Naive thymus-derived CD8-positive, alpha-beta T cell (primary cell): Measurements from ENCODE around the gene NBR1. TPM values are rescaled to one million over a fixed set of nuclear protein-coding genes. Genes with fewer than 3 reads are reported as not detected.
"Not testable (repeated sequence)": the region's sequence is repeated elsewhere in the genome, so short reads cannot be mapped to it uniquely, and the experiment has no call there.

Experiments
- ATAC-seq, 2 donors: fragments of 150-1000 bp; cut with Tn5 transposase in 1 of 2; sonication (Bioruptor Pico), chemical (Tn5 transposase) in 1 of 2; 1 replicate in 1 of 2; 2 replicates in 1 of 2; pipeline ENCODE4 v1.10.0; 2021; ENCODE audit warnings: mild to moderate bottlenecking in 2 of 2, moderate library complexity in 2 of 2
- POLR2A ChIA-PET: fragments of 350-600 bp; sonication (Branson Sonifier 250); formaldehyde crosslinking; loops from one replicate; lab custom pipeline; 2021; ENCODE audit warnings: antibody characterized with exemption; lab: Charles Lee
- DNase-seq, 10 donors: peaks; one replicate each; pipeline versions ENCODE4 v3.0.0 to v3.0.0-alpha.2; 2020 to 2022
- H3K27ac Mint-ChIP-seq, 10 donors: one replicate each; pipeline ENCODE4 v1.8.0; 2020 to 2022; ENCODE audit warnings: mild to moderate bottlenecking in 10 of 10, mixed read lengths in 10 of 10, moderate library complexity in 4 of 10, inconsistent platforms in 1 of 10
- H3K27me3 Mint-ChIP-seq, 5 donors: one replicate each; pipeline ENCODE4 v1.8.0; 2021 to 2022; ENCODE audit warnings: mixed read lengths in 5 of 5
- H3K36me3 Mint-ChIP-seq, 3 donors: one replicate each; pipeline ENCODE4 v1.8.0; 2020 to 2022; ENCODE audit warnings: mixed read lengths in 3 of 3, mild to moderate bottlenecking in 2 of 3, inconsistent platforms in 1 of 3
- H3K4me1 Mint-ChIP-seq, 4 donors: one replicate each; pipeline ENCODE4 v1.8.0; 2021 to 2022; ENCODE audit warnings: mixed read lengths in 4 of 4
- H3K4me3 Mint-ChIP-seq, 10 donors: one replicate each; pipeline ENCODE4 v1.8.0; 2020 to 2022; ENCODE audit warnings: mild to moderate bottlenecking in 10 of 10, mixed read lengths in 10 of 10, moderate library complexity in 6 of 10, inconsistent platforms in 1 of 10
- H3K9me3 Mint-ChIP-seq, 9 donors: one replicate each; pipeline ENCODE4 v1.8.0; 2020 to 2022; ENCODE audit warnings: mixed read lengths in 9 of 9, mild to moderate bottlenecking in 3 of 9, inconsistent platforms in 1 of 9, moderate library complexity in 1 of 9
- polyA plus RNA-seq, 3 donors: library from polyadenylated mRNA; unstranded; fragments of 300-500 nt; fragmentation: Illumina TruSeq; gene quantifications; one replicate each; pipeline ENCODE4 v1.2.3, GENCODE V29; 2021
- total RNA-seq, 8 experiments: library from RNA in 2 of 8; stranded (reverse) in 2 of 8; gene quantifications; one replicate each; pipeline ENCODE4 v1.2.3 and lab custom pipeline; 2021 to 2026

NBR1 gene
- total and polyA plus RNA-seq, 5 experiments from 2014 or later = 63.3 to 88.0 (median 73.2) TPM

GRCh38 chr17:43246456-43246855 lies 75.4 kb downstream of the NBR1 start:
- H3K4me3 Mint-ChIP-seq, H3K9me3 Mint-ChIP-seq, POLR2A ChIA-PET, H3K4me1 Mint-ChIP-seq, H3K27ac Mint-ChIP-seq, ATAC-seq, H3K36me3 Mint-ChIP-seq, H3K27me3 Mint-ChIP-seq: not testable (repeated sequence)
- DNase-seq = peak in 5 of 10 donors; percentile 49 to 73 (median 58)

Other genes with a start within 250 kb of the NBR1 start
- gene AARSD1, start 206.8 kb upstream of the NBR1 start, total RNA-seq = 10 to 100 TPM; 60.3 to 70.4 TPM
- gene AARSD1, start 206.8 kb upstream of the NBR1 start, polyA plus RNA-seq = 10 to 100 TPM; 40.5 to 56.2 (median 45.2) TPM
- gene PTGES3L, start 191.1 kb upstream of the NBR1 start, total RNA-seq = under 1 TPM; 0.38 to 0.49 TPM
- under 1 TPM in 2 of 3 donors, not detected in 1; 0.30 to 0.51 TPM for gene PTGES3L, start 191.1 kb upstream of the NBR1 start, polyA plus RNA-seq
- gene RUNDC1, start 190.6 kb upstream of the NBR1 start, total RNA-seq = 10 to 100 TPM; 18.6 to 18.8 TPM
- gene RUNDC1, start 190.6 kb upstream of the NBR1 start, polyA plus RNA-seq = 10 to 100 TPM; 11.8 to 15.9 (median 14.6) TPM
- 1,000 to 10,000 TPM; 1,609 to 1,640 TPM for gene RPL27, start 172.8 kb upstream of the NBR1 start, total RNA-seq
- gene RPL27, start 172.8 kb upstream of the NBR1 start, polyA plus RNA-seq = 1,000 to 10,000 TPM; 2,416 to 2,846 (median 2,434) TPM
- gene IFI35, start 164.4 kb upstream of the NBR1 start, total RNA-seq = 10 to 100 TPM; 35.7 to 39.1 TPM
- gene IFI35, start 164.4 kb upstream of the NBR1 start, polyA plus RNA-seq = 10 to 100 TPM; 44.8 to 49.8 (median 47.2) TPM
- gene VAT1, start 148.8 kb upstream of the NBR1 start, total RNA-seq = 10 to 100 TPM; 36.7 to 42.2 TPM
- 10 to 100 TPM; 24.7 to 33.9 (median 28.2) TPM for gene VAT1, start 148.8 kb upstream of the NBR1 start, polyA plus RNA-seq
- gene RND2, start 146.0 kb upstream of the NBR1 start, total RNA-seq = under 1 TPM in 1 of 2 experiments, not detected in 1; 0.16 TPM
- gene RND2, start 146.0 kb upstream of the NBR1 start, polyA plus RNA-seq = under 1 TPM in 2 of 3 donors, not detected in 1; 0.08 to 0.09 TPM
- 1 to 10 TPM; 5.8 to 6.2 TPM for gene BRCA1, start 45.9 kb upstream of the NBR1 start, total RNA-seq
- gene BRCA1, start 45.9 kb upstream of the NBR1 start, polyA plus RNA-seq = 1 to 10 TPM in 2 of 3 donors, under 1 TPM in 1; 0.35 to 1.8 (median 1.2) TPM
- gene TMEM106A, start 40.7 kb downstream of the NBR1 start, total RNA-seq = 10 to 100 TPM; 17.3 to 18.0 TPM
- gene TMEM106A, start 40.7 kb downstream of the NBR1 start, polyA plus RNA-seq = 1 to 10 TPM; 4.1 to 5.5 (median 4.2) TPM
- 1 to 10 TPM; 1.4 to 2.1 TPM for gene CCDC200, start 57.4 kb downstream of the NBR1 start, total RNA-seq
- under 1 TPM in 2 of 3 donors, not detected in 1; 0.69 to 0.73 TPM for gene CCDC200, start 57.4 kb downstream of the NBR1 start, polyA plus RNA-seq
- gene RNU2-1, start 62.8 kb downstream of the NBR1 start, total RNA-seq = 1,000 to 10,000 TPM; 8,620 to 8,904 TPM
- gene RNU2-1, start 62.8 kb downstream of the NBR1 start, polyA plus RNA-seq = not detected
- gene ARL4D, start 227.8 kb downstream of the NBR1 start, total RNA-seq = 1 to 10 TPM; 1.6 to 2.4 TPM
- gene ARL4D, start 227.8 kb downstream of the NBR1 start, polyA plus RNA-seq = 1 to 10 TPM; 1.1 to 3.2 (median 2.2) TPM